Inflammatory macrophage treated with lipopolysaccharide for 1 hour (primary cell): ENCODE data around the gene CSMD2.

Source experiments
- DNase-seq, 2 donors: peaks; one replicate each; pipeline ENCODE4 v3.0.0-alpha.2; 2020 to 2022

Gene CSMD2

GRCh38 chr1:33949570-33949969, 215.5 kb downstream of the CSMD2 start:
- no peak for DNase-seq

- no peak for DNase-seq
Measured at GRCh38 chr1:33948291-33948690, 216.7 kb downstream of the CSMD2 start.

- DNase-seq: no peak
Measured at GRCh38 chr1:33946836-33947235, 218.2 kb downstream of the CSMD2 start.

- no peak for DNase-seq
Measured at GRCh38 chr1:33944846-33945245, 220.2 kb downstream of the CSMD2 start.

GRCh38 chr1:33943978-33944377, 221.1 kb downstream of the CSMD2 start:
- no peak for DNase-seq

GRCh38 chr1:33932871-33933270, 232.2 kb downstream of the CSMD2 start:
- no peak for DNase-seq

GRCh38 chr1:33931111-33931475, 233.9 kb downstream of the CSMD2 start:
- DNase-seq: no peak

GRCh38 chr1:33930346-33931110, 234.5 kb downstream of the CSMD2 start:
- DNase-seq: no peak

- DNase-seq: no peak
Measured at GRCh38 chr1:33928251-33928650, 236.8 kb downstream of the CSMD2 start.

- DNase-seq: no peak
Measured at GRCh38 chr1:33927721-33928120, 237.3 kb downstream of the CSMD2 start.

- no peak for DNase-seq
Measured at GRCh38 chr1:33925586-33925985, 239.4 kb downstream of the CSMD2 start.

GRCh38 chr1:33921281-33921680, 243.7 kb downstream of the CSMD2 start:
- no peak for DNase-seq

- DNase-seq: no peak
Measured at GRCh38 chr1:33918368-33918767, 246.7 kb downstream of the CSMD2 start.

GRCh38 chr1:33916786-33917185, 248.2 kb downstream of the CSMD2 start:
- DNase-seq: no peak

- DNase-seq: no peak
Measured at GRCh38 chr1:33914531-33914930, 250.5 kb downstream of the CSMD2 start.

GRCh38 chr1:33908324-33908956, 256.6 kb downstream of the CSMD2 start:
- no peak for DNase-seq

GRCh38 chr1:33906156-33906555, 258.9 kb downstream of the CSMD2 start:
- no peak for DNase-seq

- no peak for DNase-seq
Measured at GRCh38 chr1:33905241-33905640, 259.8 kb downstream of the CSMD2 start.

- DNase-seq: no peak
Measured at GRCh38 chr1:33903210-33903589, 261.8 kb downstream of the CSMD2 start.

GRCh38 chr1:33902486-33903209, 262.4 kb downstream of the CSMD2 start:
- no peak for DNase-seq

GRCh38 chr1:33899746-33900145, 265.3 kb downstream of the CSMD2 start:
- no peak for DNase-seq

GRCh38 chr1:33898881-33899280, 266.1 kb downstream of the CSMD2 start:
- no peak for DNase-seq

- no peak for DNase-seq
Measured at GRCh38 chr1:33898406-33898805, 266.6 kb downstream of the CSMD2 start.

GRCh38 chr1:33897092-33897725, 267.8 kb downstream of the CSMD2 start:
- no peak for DNase-seq
